Loucy (cell line): ENCODE measurements around the gene MRS2.

Experiments
- H2AFZ ChIP-seq: fragments of 200-600 bp; sonication (generic); 2 replicates; pipeline ENCODE4 v1.6.0; 2016; ENCODE audit warnings: antibody characterized with exemption, mild to moderate bottlenecking, low read length, moderate library complexity
- H3F3A ChIP-seq: fragments of 200-600 bp; 2 replicates; pipeline ENCODE4 v1.6.0; 2016; ENCODE audit warnings: antibody characterized with exemption, low read depth, mild to moderate bottlenecking
- H3K27me3 ChIP-seq: fragments of 200-600 bp; sonication (generic); 2 replicates; pipeline ENCODE4 v1.6.1; 2014; ENCODE audit warnings: low read length, mild to moderate bottlenecking; ENCODE audit not compliant: insufficient read depth, poor library complexity, severe bottlenecking
- H3K36me3 ChIP-seq: fragments of 200-600 bp; sonication (generic); 2 replicates; pipeline ENCODE4 v1.6.1; 2016; ENCODE audit warnings: low read length; ENCODE audit not compliant: insufficient read depth
- H3K4me1 ChIP-seq: fragments of 200-600 bp; sonication (generic); 2 replicates; pipeline ENCODE4 v1.5.1; 2014; ENCODE audit warnings: low read length, mild to moderate bottlenecking; ENCODE audit not compliant: insufficient read depth, poor library complexity, severe bottlenecking
- H3K4me2 ChIP-seq: fragments of 200-600 bp; sonication (generic); 2 replicates; pipeline ENCODE4 v1.6.0; 2014; ENCODE audit warnings: antibody characterized with exemption, low read length, low read depth, mild to moderate bottlenecking; ENCODE audit not compliant: poor library complexity, severe bottlenecking
- H3K4me3 ChIP-seq: fragments of 200-600 bp; sonication (generic); 2 replicates; pipeline ENCODE4 v1.5.1; 2014; ENCODE audit warnings: low read length, mild to moderate bottlenecking, mixed read lengths; ENCODE audit not compliant: poor library complexity, severe bottlenecking
- H3K79me2 ChIP-seq: fragments of 200-600 bp; sonication (generic); 2 replicates; pipeline ENCODE4 v1.6.1; 2014; ENCODE audit warnings: low read length; ENCODE audit not compliant: insufficient read depth
- H3K9ac ChIP-seq: fragments of 200-600 bp; sonication (generic); 2 replicates; pipeline ENCODE4 v1.6.0; 2014; ENCODE audit warnings: mild to moderate bottlenecking, low read depth, low read length, moderate library complexity; ENCODE audit not compliant: poor library complexity, severe bottlenecking
- H3K9me2 ChIP-seq: fragments of 200-600 bp; sonication (generic); replicated peaks from 2 replicates; pipeline ENCODE4 v1.6.1; 2016; ENCODE audit warnings: low read depth, low read length, mixed read lengths
- H3K9me3 ChIP-seq: fragments of 200-600 bp; sonication (generic); 2 replicates; pipeline ENCODE4 v1.6.1; 2014; ENCODE audit warnings: mild to moderate bottlenecking, antibody characterized with exemption, low read length, low read depth; ENCODE audit not compliant: insufficient read depth
- H4K20me1 ChIP-seq: fragments of 200-600 bp; sonication (generic); 2 replicates; pipeline ENCODE4 v1.6.0; 2014; ENCODE audit warnings: antibody characterized with exemption, low read length, mild to moderate bottlenecking; ENCODE audit not compliant: insufficient read depth, poor library complexity, severe bottlenecking
- CTCF ChIP-seq: fragments of 200-600 bp; sonication (generic); conservative IDR thresholded peaks from 2 replicates; pipeline ENCODE4 v1.5.1; 2014; ENCODE audit warnings: mild to moderate bottlenecking, antibody characterized with exemption, low read length
- EZH2phosphoT487 ChIP-seq: fragments of 200-600 bp; IDR thresholded peaks from 2 replicates; pipeline ENCODE4 v1.6.1; 2018; ENCODE audit warnings: antibody characterized with exemption, mild to moderate bottlenecking, moderate library complexity, borderline replicate concordance

MRS2 gene

DNA sequence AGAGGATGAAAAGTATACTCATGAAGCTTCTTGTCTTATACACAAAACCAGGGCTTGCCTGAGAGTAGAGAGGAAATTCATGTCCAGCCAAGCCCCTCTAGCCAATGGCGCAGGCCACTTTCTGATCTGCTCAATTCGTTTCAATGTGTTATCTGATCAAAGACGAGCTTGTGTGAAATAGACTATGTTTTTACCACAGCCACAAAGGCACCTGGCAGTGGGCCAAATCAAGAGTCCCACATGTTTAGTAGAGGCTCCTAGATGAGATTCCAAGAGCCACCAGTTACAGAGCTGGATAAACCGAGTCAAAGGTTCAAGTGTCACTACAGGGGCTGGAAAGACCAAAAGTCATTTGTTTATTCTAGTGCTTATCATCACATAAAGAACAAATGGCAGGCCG, 51.7 kb downstream of the MRS2 start:
- H3K9me2 ChIP-seq: no peaks in the 10 kb centered on the region
- peaks cover 8% of the 10 kb centered on the region for H3K4me1 ChIP-seq
- no peak overlapping the region for H3K4me2 ChIP-seq
- H4K20me1 ChIP-seq: no peaks in the 10 kb centered on the region
- TF ChIP-seq CTCF (no peak), EZH2phosphoT487 (no peak)
- no peaks in the 10 kb centered on the region for H3K9me3 ChIP-seq
- H3K27me3 ChIP-seq: no peaks in the 10 kb centered on the region
- no peak overlapping the region for H3K9ac ChIP-seq
- H3K79me2 ChIP-seq: no peaks in the 10 kb centered on the region
- no peak overlapping the region for H2AFZ ChIP-seq
- no peak overlapping the region for H3K4me3 ChIP-seq
- H3F3A ChIP-seq: no peaks in the 10 kb centered on the region
- no peaks in the 10 kb centered on the region for H3K36me3 ChIP-seq

DNA sequence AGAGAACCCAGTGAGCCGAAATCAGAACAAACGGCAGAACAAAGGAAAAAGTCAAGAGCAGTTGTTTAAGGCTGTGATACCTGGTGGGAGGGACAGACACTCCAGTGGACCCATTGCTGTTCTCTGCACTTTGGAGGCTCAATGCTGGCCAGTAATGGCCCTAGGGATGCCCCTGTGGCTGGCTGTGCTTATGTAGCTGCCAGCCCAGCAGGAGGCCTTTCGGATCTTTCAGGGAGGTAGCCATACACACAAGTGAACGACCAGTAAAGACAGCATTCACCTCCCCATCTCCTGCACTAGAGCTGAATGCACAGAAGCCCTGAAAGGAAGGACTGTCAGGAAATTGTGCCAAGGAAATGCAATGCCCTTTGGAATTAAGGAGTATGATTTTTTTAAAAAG, 52.3 kb downstream of the MRS2 start:
- Histone ChIP-seq H3K27me3 (no peaks in the 10 kb centered on the region), H2AFZ (no peak overlapping the region), H3K9me3 (no peaks in the 10 kb centered on the region), H3F3A (no peaks in the 10 kb centered on the region), H3K4me3 (no peak overlapping the region), H3K4me2 (no peak overlapping the region), H3K36me3 (no peaks in the 10 kb centered on the region), H3K9me2 (no peaks in the 10 kb centered on the region), H3K9ac (no peak overlapping the region), H3K4me1 (peaks cover 8% of the 10 kb centered on the region), H4K20me1 (no peaks in the 10 kb centered on the region), H3K79me2 (no peaks in the 10 kb centered on the region)
- TF ChIP-seq CTCF: no peak
- no peak for TF ChIP-seq EZH2phosphoT487

- Histone ChIP-seq H3K4me2 (no peak overlapping the region), H3K9ac (no peak overlapping the region), H3F3A (no peaks in the 10 kb centered on the region), H3K4me1 (no peaks in the 10 kb centered on the region), H3K9me2 (no peaks in the 10 kb centered on the region), H3K36me3 (no peaks in the 10 kb centered on the region), H3K9me3 (no peaks in the 10 kb centered on the region), H4K20me1 (no peaks in the 10 kb centered on the region), H3K79me2 (no peaks in the 10 kb centered on the region), H3K4me3 (no peak overlapping the region), H2AFZ (no peak overlapping the region), H3K27me3 (no peaks in the 10 kb centered on the region)
- TF ChIP-seq EZH2phosphoT487 (no peak), CTCF (no peak)
Observed at GRCh38 chr6:24458134-24458533, 55.4 kb downstream of the MRS2 start.
